B cell (primary cell): ENCODE data around the gene FAM53B. TPM values are rescaled to one million over a fixed set of nuclear protein-coding genes. Genes with fewer than 3 reads are reported as not detected.

Experiments used
- ATAC-seq: fragments of 200-7000 bp; cut with Tn5 transposase; one replicate; pipeline ENCODE4 v1.10.0; 2021; ENCODE audit warnings: low read depth, mild to moderate bottlenecking, moderate number of reproducible peaks, moderate library complexity
- CTCF ChIA-PET: fragments of 350-600 bp; sonication (Branson Sonifier 250); formaldehyde crosslinking; loops from one replicate; lab custom pipeline; 2021; ENCODE audit warnings: antibody characterized with exemption, inconsistent platforms; lab: Charles Lee
- POLR2A ChIA-PET: fragments of 350-600 bp; sonication (Branson Sonifier 250); formaldehyde crosslinking; loops from one replicate; lab custom pipeline; 2021; ENCODE audit warnings: antibody characterized with exemption; lab: Charles Lee
- DNase-seq: peaks from one replicate; pipeline ENCODE4 v3.0.0; 2013
- H2AFZ ChIP-seq: 2 replicates; pipeline ENCODE4 v1.6.1; 2012; ENCODE audit warnings: mild to moderate bottlenecking, low read depth, low read length; ENCODE audit not compliant: insufficient read depth, poor library complexity, severe bottlenecking
- H3K27ac ChIP-seq, 2 donors: 1 replicate in 1 of 2; 2 replicates in 1 of 2; pipeline ENCODE4 v1.5.1; 2012 to 2013; ENCODE audit warnings: low read length in 2 of 2, mild to moderate bottlenecking in 2 of 2, moderate library complexity in 1 of 2
- H3K27me3 ChIP-seq, 4 experiments: fragments of 200-600 bp in 1 of 4; sonication (generic) in 1 of 4; replicated peaks in 1 of 4; 1 replicate in 2 of 4; 2 replicates in 2 of 4; pipeline versions ENCODE4 v1.6.1 to v1.7.0; 2013 to 2016; ENCODE audit warnings: low read length in 3 of 4, mild to moderate bottlenecking in 2 of 4, mixed read lengths in 1 of 4, moderate library complexity in 1 of 4; ENCODE audit not compliant: insufficient read depth in 4 of 4, control insufficient read depth in 3 of 4; ENCODE audit errors: control extremely low read depth in 1 of 4
- H3K36me3 ChIP-seq, 2 experiments: replicated peaks in 1 of 2; 1 replicate in 1 of 2; 2 replicates in 1 of 2; pipeline versions ENCODE4 v1.6.1 to v1.7.1; 2013; ENCODE audit warnings: low read length in 1 of 2; ENCODE audit not compliant: insufficient read depth in 2 of 2, control insufficient read depth in 1 of 2; ENCODE audit errors: control extremely low read depth in 1 of 2, extremely low read depth in 1 of 2
- H3K4me1 ChIP-seq, 2 donors: fragments of 200-600 bp in 1 of 2; sonication (generic) in 1 of 2; 1 replicate in 1 of 2; 2 replicates in 1 of 2; pipeline versions ENCODE4 v1.5.1 to v1.6.1; 2013 to 2017; ENCODE audit warnings: low read length in 2 of 2; ENCODE audit not compliant: control insufficient read depth in 2 of 2, insufficient read depth in 2 of 2
- H3K4me2 ChIP-seq: replicated peaks from 2 replicates; pipeline ENCODE3; 2012; ENCODE audit warnings: mild to moderate bottlenecking, low read depth, low read length; ENCODE audit not compliant: poor library complexity, severe bottlenecking
- H3K4me3 ChIP-seq, 5 experiments: fragments of 200-600 bp in 1 of 5; sonication (generic) in 1 of 5; 1 replicate in 3 of 5; 2 replicates in 2 of 5; pipeline versions ENCODE4 v1.5.1 to v1.7.0; 2011 to 2016; ENCODE audit warnings: low read length in 4 of 5, mild to moderate bottlenecking in 4 of 5, low read depth in 2 of 5, control low read depth in 1 of 5, moderate library complexity in 1 of 5; ENCODE audit not compliant: insufficient read depth in 1 of 5; ENCODE audit errors: control extremely low read depth in 1 of 5, extremely low read depth in 1 of 5
- H3K79me2 ChIP-seq: fragments of 200-600 bp; sonication (generic); one replicate; pipeline ENCODE4 v1.6.0; 2016; ENCODE audit warnings: low read length; ENCODE audit not compliant: control insufficient read depth, insufficient read depth
- H3K9ac ChIP-seq: fragments of 200-600 bp; sonication (generic); 2 replicates; pipeline ENCODE4 v1.6.1; 2017; ENCODE audit warnings: mild to moderate bottlenecking, low read length, moderate library complexity
- H3K9me3 ChIP-seq, 3 donors: one replicate each; pipeline versions ENCODE4 v1.6.1 to v1.7.1; 2013; ENCODE audit warnings: low read length in 2 of 3; ENCODE audit not compliant: control insufficient read depth in 2 of 3, insufficient read depth in 1 of 3; ENCODE audit errors: control extremely low read depth in 1 of 3
- H4K20me1 ChIP-seq: 2 replicates; pipeline ENCODE4 v1.6.0; 2012; ENCODE audit warnings: mild to moderate bottlenecking, low read length; ENCODE audit not compliant: insufficient read depth, control insufficient read depth, poor library complexity, severe bottlenecking
- H3K27ac Mint-ChIP-seq: one replicate; pipeline ENCODE4 v1.8.0; 2021; ENCODE audit warnings: mixed read lengths
- H3K27me3 Mint-ChIP-seq: one replicate; pipeline ENCODE4 v1.8.0; 2021; ENCODE audit warnings: mixed read lengths
- H3K4me1 Mint-ChIP-seq: one replicate; pipeline ENCODE4 v1.8.0; 2021; ENCODE audit warnings: mixed read lengths
- H3K4me3 Mint-ChIP-seq: one replicate; pipeline ENCODE4 v1.8.0; 2021; ENCODE audit warnings: mixed read lengths
- H3K9me3 Mint-ChIP-seq: one replicate; pipeline ENCODE4 v1.8.0; 2022; ENCODE audit warnings: mixed read lengths; ENCODE audit not compliant: insufficient read depth
- CTCF ChIP-seq: fragments of 200-600 bp; IDR thresholded peaks from one replicate; pipeline ENCODE4 v1.8.0; 2022; ENCODE audit warnings: antibody characterized with exemption, mild to moderate bottlenecking
- EZH2 ChIP-seq: IDR thresholded peaks from 2 replicates; pipeline ENCODE4 v1.6.1; 2012; ENCODE audit warnings: borderline replicate concordance, low read depth, mild to moderate bottlenecking, moderate library complexity, low read length; ENCODE audit not compliant: insufficient read depth, poor library complexity, severe bottlenecking
- WGBS: methylation state at CpG from one replicate; pipeline ENCODE4 v1.1.5; 2013; ENCODE audit warnings: missing lambda C conversion rate; ENCODE audit not compliant: insufficient coverage; 5-methylcytosine and 5-hydroxymethylcytosine counted together
- intact Hi-C: fragments of 100-400 bp; cut with micrococcal nuclease; formaldehyde crosslinking; loops from one replicate; pipeline ENCODE4 v1.10.0; 2022
- polyA plus RNA-seq: library from polyadenylated mRNA; depleted of rRNA; stranded (reverse); fragments of >200 nt; gene quantifications from 2 replicates; pipeline ENCODE4 v1.2.3, GENCODE V29; 2012
- total RNA-seq, 2 donors: library from RNA; stranded (reverse); fragments of 120-200 nt in 1 of 2; gene quantifications; 1 replicate in 1 of 2; 2 replicates in 1 of 2; pipeline versions ENCODE4 v1.2.3 to v1.2.4, GENCODE V29; 2013 to 2022

The FAM53B gene
- total and polyA plus RNA-seq, 2 donors (not counting 1 experiment from before 2014, with no cell fraction given), result 51.2 to 186 TPM

- H3K27ac Mint-ChIP-seq, result no peak overlapping the region
- no peaks in the 10 kb centered on the region for H3K27me3 ChIP-seq
- no peaks in the 10 kb centered on the region for H4K20me1 ChIP-seq
- no peaks in the 10 kb centered on the region for H3K9me3 Mint-ChIP-seq
- H3K4me1 ChIP-seq, result peaks cover 44 to 53% of the 10 kb centered on the region in 2 donors
- H2AFZ ChIP-seq, result no peak overlapping the region
- H3K36me3 ChIP-seq, result no peaks in the 10 kb centered on the region
- no peak overlapping the region for H3K4me3 Mint-ChIP-seq
- H3K4me3 ChIP-seq, result no peak overlapping the region
- DNase-seq (no peak), ATAC-seq (no peak)
- H3K27ac ChIP-seq, result no peak overlapping the region
- no peak overlapping the region for H3K9ac ChIP-seq
- peak overlapping the region; percentile 45 for H3K4me2 ChIP-seq
- peaks cover 60% of the 10 kb centered on the region for H3K4me1 Mint-ChIP-seq
- H3K27me3 Mint-ChIP-seq, result no peaks in the 10 kb centered on the region
- intact Hi-C loops, result loop anchor here (5.0 kb wide), 2 partner anchors 33 to 37 kb away; no protein-coding TSS in a partner anchor
- ChIA-PET POLR2A (interaction anchor here (2.9 kb wide), 1 partner anchor 11 kb away, joined by 18 read pairs; no protein-coding TSS in a partner anchor), CTCF (interaction anchor here (1.1 to 1.9 kb wide), 3 partner anchors 15 to 151 kb away, joined by 3 to 4 read pairs (median 4); no protein-coding TSS in a partner anchor)
- WGBS, result 97% methylated on average over 23 of the region's 24 CpGs
- peaks cover 22% of the 10 kb centered on the region for H3K79me2 ChIP-seq
- TF ChIP-seq CTCF (no peak), EZH2 (no peak)
- peaks cover 0 to 10% (median 0%) of the 10 kb centered on the region in 3 donors for H3K9me3 ChIP-seq
Observed at GRCh38 chr10:124589491-124590041, 154.6 kb downstream of the FAM53B start.
